GM19099 (cell line): ENCODE measurements around the gene DBF4.

ENCODE experiments used
- POLR2A ChIP-seq: IDR thresholded peaks from 3 replicates; pipeline ENCODE4 v1.6.1; 2011; ENCODE audit warnings: low read depth; ENCODE audit not compliant: insufficient read length; ENCODE audit errors: extremely low read depth

Gene DBF4

DNA sequence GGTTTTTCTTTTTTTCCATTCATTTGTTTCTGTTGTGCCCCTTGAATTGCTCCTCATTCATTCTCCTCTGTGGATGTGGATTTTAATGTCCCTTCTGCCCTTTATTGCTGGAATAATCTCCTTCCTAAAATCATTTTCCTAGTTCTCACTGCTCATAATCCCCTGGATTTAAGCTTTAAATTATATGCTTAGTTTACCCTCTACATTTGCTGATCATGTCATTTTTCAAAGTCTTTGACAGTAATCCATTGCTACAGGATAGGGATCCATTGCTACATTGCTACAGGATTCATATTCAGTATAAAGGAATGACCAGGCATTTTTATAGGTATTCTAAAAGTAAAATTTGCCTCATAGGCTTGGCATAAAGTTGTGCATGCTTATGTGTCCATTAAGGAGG is 72.1 kb downstream of the DBF4 start:
- no peak for TF ChIP-seq POLR2A
